H1 (cell line): ENCODE data around the gene CPA1. TPM values are rescaled to one million over a fixed set of nuclear protein-coding genes. Genes with fewer than 3 reads are reported as not detected.

ENCODE experiments used
- CTCF ChIA-PET: fragments of 300-600 bp; sonication (Branson Sonifier 250); formaldehyde crosslinking; loops from one replicate; lab custom pipeline; 2021; ENCODE audit not compliant: partially characterized antibody; lab: Charles Lee
- POLR2A ChIA-PET: fragments of 300-600 bp; sonication (Branson Sonifier 250); formaldehyde crosslinking; loops from one replicate; lab custom pipeline; 2021; ENCODE audit warnings: inconsistent platforms; ENCODE audit not compliant: partially characterized antibody; lab: Charles Lee
- DNase-seq, 2 experiments: peaks; one replicate each; pipeline versions ENCODE4 v3.0.0 to v3.0.0-alpha.2; 2010 to 2022; ENCODE audit warnings: low spot score in 2 of 2, low read depth in 1 of 2, mixed read lengths in 1 of 2
- FAIRE-seq: peaks from 2 replicates; lab custom pipeline; 2011; peaks lifted over from hg19 to GRCh38; lab: Jason Lieb, UNC
- H2AFZ ChIP-seq: 2 replicates; pipeline ENCODE4 v1.8.1; 2012; ENCODE audit warnings: low read length, inconsistent platforms
- H2AK5ac ChIP-seq: 2 replicates; pipeline ENCODE4 v1.6.1; 2013; ENCODE audit warnings: low read depth, low read length
- H2BK120ac ChIP-seq: replicated peaks from 2 replicates; pipeline ENCODE3; 2013; ENCODE audit warnings: low read depth, low read length, inconsistent platforms
- H2BK12ac ChIP-seq: 2 replicates; pipeline ENCODE4 v1.6.1; 2013; ENCODE audit warnings: low read depth, low read length
- H2BK15ac ChIP-seq: 2 replicates; pipeline ENCODE4 v1.6.1; 2013; ENCODE audit warnings: low read length
- H2BK20ac ChIP-seq: 2 replicates; pipeline ENCODE4 v1.6.1; 2013; ENCODE audit warnings: low read length
- H2BK5ac ChIP-seq: 2 replicates; pipeline ENCODE4 v1.6.1; 2013; ENCODE audit warnings: low read depth, low read length
- H3K14ac ChIP-seq: 2 replicates; pipeline ENCODE4 v1.6.1; 2013; ENCODE audit warnings: inconsistent platforms; ENCODE audit not compliant: insufficient read length
- H3K18ac ChIP-seq: 2 replicates; pipeline ENCODE4 v1.6.1; 2013; ENCODE audit warnings: low read length; ENCODE audit errors: extremely low read depth
- H3K23ac ChIP-seq: 2 replicates; pipeline ENCODE4 v1.6.1; 2013; ENCODE audit warnings: inconsistent platforms; ENCODE audit not compliant: insufficient read length
- H3K23me2 ChIP-seq: 2 replicates; pipeline ENCODE4 v1.6.1; 2013; ENCODE audit warnings: low read depth, low read length
- H3K27ac ChIP-seq: 2 replicates; pipeline ENCODE4 v1.6.1; 2011; ENCODE audit warnings: low read depth, low read length, inconsistent platforms
- H3K27me3 ChIP-seq, 4 experiments: replicated peaks in 1 of 4; 1 replicate in 1 of 4; 2 replicates in 3 of 4; pipeline versions ENCODE4 v1.6.1 to v1.8.1; 2011 to 2013; ENCODE audit warnings: low read length in 3 of 4, mild to moderate bottlenecking in 3 of 4, inconsistent platforms in 2 of 4, mixed read lengths in 2 of 4, moderate library complexity in 1 of 4; ENCODE audit not compliant: control insufficient read depth in 3 of 4, insufficient read depth in 3 of 4; ENCODE audit errors: extremely low read depth in 1 of 4
- H3K36me3 ChIP-seq, 4 experiments: 2 replicates each; pipeline versions ENCODE4 v1.6.1 to v1.8.1; 2011 to 2013; ENCODE audit warnings: mild to moderate bottlenecking in 4 of 4, low read length in 3 of 4, moderate library complexity in 2 of 4, control low read depth in 1 of 4, inconsistent platforms in 1 of 4; ENCODE audit not compliant: insufficient read depth in 4 of 4, control insufficient read depth in 2 of 4
- H3K4ac ChIP-seq: replicated peaks from 2 replicates; pipeline ENCODE3; 2013; ENCODE audit warnings: low read length, low read depth, mixed read lengths, inconsistent platforms; ENCODE audit not compliant: insufficient read length
- H3K4me1 ChIP-seq, 4 experiments: replicated peaks in 1 of 4; 1 replicate in 1 of 4; 2 replicates in 3 of 4; pipeline versions ENCODE4 v1.6.1 to v1.8.1; 2011 to 2013; ENCODE audit warnings: low read length in 3 of 4, inconsistent platforms in 2 of 4, mixed read lengths in 1 of 4; ENCODE audit not compliant: insufficient read depth in 4 of 4, control insufficient read depth in 3 of 4
- H3K4me2 ChIP-seq, 2 experiments: 2 replicates each; pipeline versions ENCODE4 v1.6.1 to v1.8.1; 2011 to 2013; ENCODE audit warnings: low read depth in 2 of 2, low read length in 2 of 2, control low read depth in 1 of 2, inconsistent platforms in 1 of 2, mild to moderate bottlenecking in 1 of 2; ENCODE audit not compliant: insufficient read depth in 1 of 2
- H3K4me3 ChIP-seq, 4 experiments: fragments of 200-600, 300-600 bp in 1 of 4; sonication (generic), shearing (Covaris generic), sonication (Bioruptor Twin) in 1 of 4; 2 replicates each; pipeline versions ENCODE4 v1.5.1 to v1.8.1; 2011 to 2016; ENCODE audit warnings: low read length in 4 of 4, low read depth in 3 of 4, control low read depth in 2 of 4, inconsistent platforms in 2 of 4, mild to moderate bottlenecking in 2 of 4, mixed read lengths in 1 of 4, moderate library complexity in 1 of 4; ENCODE audit not compliant: insufficient read depth in 2 of 4; ENCODE audit errors: extremely low read depth in 1 of 4
- H3K56ac ChIP-seq: replicated peaks from 2 replicates; pipeline ENCODE3; 2013; ENCODE audit warnings: low read depth, mild to moderate bottlenecking, mixed read lengths, low read length, inconsistent platforms; ENCODE audit not compliant: insufficient read length
- H3K79me1 ChIP-seq: 2 replicates; pipeline ENCODE4 v1.6.1; 2013; ENCODE audit warnings: low read depth, low read length, control low read depth
- H3K79me2 ChIP-seq, 2 experiments: 2 replicates each; pipeline versions ENCODE4 v1.6.1 to v1.8.1; 2012 to 2013; ENCODE audit warnings: low read length in 2 of 2, mild to moderate bottlenecking in 2 of 2, inconsistent platforms in 1 of 2; ENCODE audit not compliant: insufficient read depth in 2 of 2, control insufficient read depth in 1 of 2
- H3K9ac ChIP-seq, 4 experiments: replicated peaks in 1 of 4; 1 replicate in 1 of 4; 2 replicates in 3 of 4; pipeline versions ENCODE4 v1.6.1 to v1.8.1; 2011 to 2013; ENCODE audit warnings: low read depth in 3 of 4, low read length in 3 of 4, control low read depth in 2 of 4, mild to moderate bottlenecking in 2 of 4, moderate library complexity in 2 of 4, inconsistent platforms in 1 of 4; ENCODE audit errors: extremely low read depth in 1 of 4
- H3K9me3 ChIP-seq, 2 experiments: 2 replicates each; pipeline versions ENCODE4 v1.6.1 to v1.8.1; 2012 to 2013; ENCODE audit warnings: mild to moderate bottlenecking in 2 of 2, moderate library complexity in 2 of 2, control low read depth in 1 of 2, inconsistent platforms in 1 of 2, low read depth in 1 of 2, low read length in 1 of 2, mixed read lengths in 1 of 2; ENCODE audit not compliant: insufficient read depth in 2 of 2
- H4K20me1 ChIP-seq, 2 experiments: replicated peaks in 1 of 2; 2 replicates each; pipeline versions ENCODE3 to v1.8.1; 2011 to 2013; ENCODE audit warnings: inconsistent platforms in 2 of 2, low read length in 2 of 2, mild to moderate bottlenecking in 1 of 2; ENCODE audit not compliant: insufficient read depth in 2 of 2, control insufficient read depth in 1 of 2
- H4K5ac ChIP-seq: 2 replicates; pipeline ENCODE4 v1.6.1; 2013; ENCODE audit warnings: low read length, low read depth, mixed read lengths, inconsistent platforms; ENCODE audit not compliant: insufficient read length
- H4K8ac ChIP-seq: 2 replicates; pipeline ENCODE4 v1.8.0; 2013; ENCODE audit warnings: mild to moderate bottlenecking, moderate library complexity, low read length, inconsistent platforms; ENCODE audit not compliant: insufficient read depth; ENCODE audit errors: extremely low read depth
- H4K91ac ChIP-seq: replicated peaks from 2 replicates; pipeline ENCODE3; 2013; ENCODE audit warnings: low read length, mixed read lengths, inconsistent platforms; ENCODE audit not compliant: insufficient read length
- BRCA1 ChIP-seq: IDR thresholded peaks from 2 replicates; pipeline ENCODE4 v1.6.1; 2012; ENCODE audit warnings: low read depth, low read length, improper control_type of control experiment
- GTF2F1 ChIP-seq: IDR thresholded peaks from 2 replicates; pipeline ENCODE4 v1.6.1; 2012; ENCODE audit warnings: low read depth, low read length, improper control_type of control experiment, borderline replicate concordance
- KDM5A ChIP-seq: fragments of 200-600 bp; IDR thresholded peaks from 2 replicates; pipeline ENCODE4 v1.7.1; 2012; ENCODE audit warnings: mild to moderate bottlenecking, low read length, inconsistent platforms, mixed read lengths
- POU5F1 ChIP-seq: IDR thresholded peaks from 2 replicates; pipeline ENCODE4 v1.6.1; 2011; ENCODE audit warnings: low read depth, mild to moderate bottlenecking, low read length, moderate library complexity
- RBBP5 ChIP-seq: IDR thresholded peaks from 2 replicates; pipeline ENCODE4 v1.7.1; 2012; ENCODE audit warnings: low read depth, mild to moderate bottlenecking, inconsistent platforms, low read length, moderate library complexity, borderline replicate concordance
- RNF2 ChIP-seq: fragments of 200-900, 300-1000 bp; sonication (generic); IDR thresholded peaks from 2 replicates; pipeline ENCODE4 v1.7.1; 2016; ENCODE audit warnings: borderline replicate concordance, low read depth, mild to moderate bottlenecking, antibody characterized with exemption, low read length; ENCODE audit not compliant: poor library complexity, severe bottlenecking; ENCODE audit errors: missing control alignments
- SIX5 ChIP-seq: IDR thresholded peaks from 2 replicates; pipeline ENCODE4 v1.6.1; 2011; ENCODE audit warnings: mild to moderate bottlenecking, low read depth, low read length
- SRF ChIP-seq: IDR thresholded peaks from 2 replicates; pipeline ENCODE4 v1.6.1; 2011; ENCODE audit warnings: mild to moderate bottlenecking, low read depth, low read length, moderate library complexity
- WGBS, 2 experiments: shearing (Covaris generic) in 1 of 2; methylation state at CpG; one replicate each; pipeline versions ENCODE4 v1.1.6 to v1.1.7; 2013 to 2015; ENCODE audit warnings: low lambda C conversion rate in 2 of 2, mixed read lengths in 2 of 2, inconsistent platforms in 1 of 2, low coverage in 1 of 2, missing lambda C conversion rate in 1 of 2; ENCODE audit not compliant: insufficient replicate concordance in 2 of 2, insufficient coverage in 1 of 2, insufficient read length in 1 of 2; ENCODE audit errors: extremely low coverage in 1 of 2, missing lambda C conversion rate in 1 of 2; 5-methylcytosine and 5-hydroxymethylcytosine counted together
- polyA plus RNA-seq, 7 experiments: library from polyadenylated mRNA; depleted of rRNA in 3 of 7; stranded (reverse) in 5 of 7; unstranded in 2 of 7; fragments of >200 nt in 5 of 7; fragments of 200-250 nt in 2 of 7; gene quantifications; 1 replicate in 5 of 7; 2 replicates in 1 of 7; 4 replicates in 1 of 7; pipeline versions ENCODE4 v1.2.1 to v1.2.3, GENCODE V29; 2011 to 2013; ENCODE audit warnings: missing spikeins in 2 of 7, mixed read lengths in 2 of 7
- total RNA-seq: library from RNA; stranded (reverse); fragmentation: NEBNext Ultra II Directional; extraction: Animal tissue kit (Norgen Biotek cat#: 25700); gene quantifications from 2 replicates; pipeline ENCODE4 v1.2.1, GENCODE V29; 2021

The CPA1 gene
- total and polyA plus RNA-seq, 2 of the 8 experiments (the other 6 are each of a cell fraction or from before 2014, with no cell fraction given): not detected

GRCh38 chr7:130341882-130342281, 38.4 kb upstream of the CPA1 start:
- Histone ChIP-seq H3K9me3 (no peaks in the 10 kb centered on the region), H2BK12ac (no peak overlapping the region), H3K27ac (no peak overlapping the region), H2BK20ac (no peak overlapping the region), H2BK5ac (no peak overlapping the region), H3K4me3 (no peak overlapping the region), H3K56ac (no peak overlapping the region), H3K9ac (no peak overlapping the region), H3K4ac (no peak overlapping the region), H3K79me1 (no peaks in the 10 kb centered on the region), H3K23ac (no peak overlapping the region), H2BK15ac (no peak overlapping the region), H3K79me2 (no peaks in the 10 kb centered on the region), H4K5ac (no peak overlapping the region), H3K27me3 (no peaks in the 10 kb centered on the region), H2BK120ac (no peak overlapping the region), H4K8ac (no peak overlapping the region), H3K36me3 (no peaks in the 10 kb centered on the region), H4K20me1 (no peaks in the 10 kb centered on the region), H3K14ac (no peak overlapping the region), H4K91ac (no peak overlapping the region), H3K18ac (no peak overlapping the region), H3K4me1 (peaks cover 2 to 17% (median 11%) of the 10 kb centered on the region in 4 experiments), H2AK5ac (no peak overlapping the region), H3K23me2 (no peaks in the 10 kb centered on the region), H3K4me2 (no peak overlapping the region), H2AFZ (no peak overlapping the region)
- DNase-seq: no peak
- ChIA-PET CTCF (interaction anchor here (0.6 kb wide), 1 partner anchor 145 kb away, joined by 3 read pairs; no protein-coding TSS in a partner anchor), POLR2A (interaction anchor here (1.0 kb wide), 1 partner anchor 121 kb away, joined by 3 read pairs; no protein-coding TSS in a partner anchor)
- WGBS, 2 experiments: 88% methylated on average over 4 of the region's 4 CpGs; no CpG with 5 or more reads in 1 of the 2 experiments
- no peak for FAIRE-seq
- TF ChIP-seq SIX5: no peak
- TF ChIP-seq KDM5A: no peak
- no peak for TF ChIP-seq SRF
- no peak for TF ChIP-seq RNF2
- no peak for TF ChIP-seq GTF2F1
- no peak for TF ChIP-seq RBBP5
- TF ChIP-seq POU5F1: no peak
- TF ChIP-seq BRCA1: no peak
